ENCODE results near the gene AGO3. TPM values are rescaled to one million over a fixed set of nuclear protein-coding genes. Genes with fewer than 3 reads are reported as not detected.

The AGO3 gene
- total and polyA plus RNA-seq, 2 of the 13 experiments (the other 11 are each of a cell fraction or from before 2014, with no cell fraction given): 21.2 to 27.1 TPM

GRCh38 chr1:35882945-35883634 is 47.8 kb upstream of the AGO3 start, which contains the start of gene AGO1 (continued):
- TF ChIP-seq ZBTB21 (CRISPR knock-in tag; IDR thresholded peaks at IDR 0.05): no peak
- peak; percentile 58 for TF ChIP-seq ZNF883 (CRISPR knock-in tag; IDR thresholded peaks at IDR 0.05; ENCODE audit: not compliant biosample characterization)
- TF ChIP-seq FOXO1 (CRISPR knock-in tag; IDR thresholded peaks at IDR 0.05): 0 out of 2 replicates have a peak, but pooled peaks have one; percentile 58
- TF ChIP-seq SUZ12 (IDR thresholded peaks at IDR 0.05; ENCODE audit: low read depth, low read length): no peak
- peak; percentile 55; the same call in 1 of the 2 replicates for TF ChIP-seq KAT8 (CRISPR knock-in tag; IDR thresholded peaks at IDR 0.05)
- TF ChIP-seq ETV6 (CRISPR knock-in tag; conservative IDR thresholded peaks at IDR 0.05): no peak
- no peak for TF ChIP-seq TAF15 (IDR thresholded peaks at IDR 0.05; ENCODE audit: low read depth, low read length, poor library complexity, severe bottlenecking)
- no peak for TF ChIP-seq ZNF775 (CRISPR knock-in tag; IDR thresholded peaks at IDR 0.05; ENCODE audit: borderline replicate concordance)
- TF ChIP-seq ZNF709 (CRISPR knock-in tag; IDR thresholded peaks at IDR 0.05): no peak; the same call in 1 of the 2 replicates
- no peak for TF ChIP-seq SKI (IDR thresholded peaks at IDR 0.05; ENCODE audit: partially characterized antibody)
- TF ChIP-seq, protein P1, sequence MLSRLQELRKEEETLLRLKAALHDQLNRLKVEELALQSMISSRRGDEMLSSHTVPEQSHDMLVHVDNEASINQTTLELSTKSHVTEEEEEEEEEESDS (CRISPR knock-in tag; IDR thresholded peaks at IDR 0.05; ENCODE audit: borderline replicate concordance): no peak
- no peak for TF ChIP-seq NFE2L1 (CRISPR knock-in tag; IDR thresholded peaks at IDR 0.05; ENCODE audit: borderline replicate concordance)
- TF ChIP-seq, protein P2, sequence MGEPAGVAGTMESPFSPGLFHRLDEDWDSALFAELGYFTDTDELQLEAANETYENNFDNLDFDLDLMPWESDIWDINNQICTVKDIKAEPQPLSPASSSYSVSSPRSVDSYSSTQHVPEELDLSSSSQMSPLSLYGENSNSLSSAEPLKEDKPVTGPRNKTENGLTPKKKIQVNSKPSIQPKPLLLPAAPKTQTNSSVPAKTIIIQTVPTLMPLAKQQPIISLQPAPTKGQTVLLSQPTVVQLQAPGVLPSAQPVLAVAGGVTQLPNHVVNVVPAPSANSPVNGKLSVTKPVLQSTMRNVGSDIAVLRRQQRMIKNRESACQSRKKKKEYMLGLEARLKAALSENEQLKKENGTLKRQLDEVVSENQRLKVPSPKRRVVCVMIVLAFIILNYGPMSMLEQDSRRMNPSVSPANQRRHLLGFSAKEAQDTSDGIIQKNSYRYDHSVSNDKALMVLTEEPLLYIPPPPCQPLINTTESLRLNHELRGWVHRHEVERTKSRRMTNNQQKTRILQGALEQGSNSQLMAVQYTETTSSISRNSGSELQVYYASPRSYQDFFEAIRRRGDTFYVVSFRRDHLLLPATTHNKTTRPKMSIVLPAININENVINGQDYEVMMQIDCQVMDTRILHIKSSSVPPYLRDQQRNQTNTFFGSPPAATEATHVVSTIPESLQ (CRISPR knock-in tag; conservative IDR thresholded peaks at IDR 0.05): no peak
- no peak for TF ChIP-seq ZC3H4 (CRISPR knock-in tag; IDR thresholded peaks at IDR 0.05; ENCODE audit: borderline replicate concordance)
- TF ChIP-seq ATF4 (CRISPR knock-in tag; IDR thresholded peaks at IDR 0.05): no peak
- no peak for TF ChIP-seq ZNF317 (CRISPR knock-in tag; IDR thresholded peaks at IDR 0.05)
- no peak for TF ChIP-seq TCF12 (IDR thresholded peaks at IDR 0.05)
- TF ChIP-seq TCF12 (CRISPR knock-in tag; IDR thresholded peaks at IDR 0.05): no peak
- TF ChIP-seq EED (CRISPR knock-in tag; IDR thresholded peaks at IDR 0.05): no peak
- no peak for TF ChIP-seq MXD3 (CRISPR knock-in tag; IDR thresholded peaks at IDR 0.05)
- TF ChIP-seq SOX6 (IDR thresholded peaks at IDR 0.05): no peak
- no peak for TF ChIP-seq SOX6 (CRISPR knock-in tag; IDR thresholded peaks at IDR 0.05)
- no peak for TF ChIP-seq WIZ (CRISPR knock-in tag; IDR thresholded peaks at IDR 0.05)
- TF ChIP-seq KMT2A (CRISPR knock-in tag; IDR thresholded peaks at IDR 0.05): no peak
- TF ChIP-seq PLSCR1 (CRISPR knock-in tag; IDR thresholded peaks at IDR 0.05; ENCODE audit: borderline replicate concordance): 0 out of 2 replicates have a peak, but pooled peaks have one; percentile 56
- TF ChIP-seq RBAK (CRISPR knock-in tag; IDR thresholded peaks at IDR 0.05): no peak
